SK-N-SH (cell line): ENCODE measurements around the gene OGG1. TPM values are rescaled to one million over a fixed set of nuclear protein-coding genes. Genes with fewer than 3 reads are reported as not detected.
A peak's percentile ranks its signal among the peaks of the same experiment; 100 is the strongest.

Source experiments
- CTCF ChIA-PET: fragments of 300-600, 350-600 bp; formaldehyde crosslinking; extraction: SDS; loops from one replicate; lab custom pipeline; 2021; lab: Yijun Ruan, JAX
- POLR2A ChIA-PET: fragments of 350-600 bp; sonication (Branson Sonifier 250); formaldehyde crosslinking; extraction: SDS; loops from one replicate; lab custom pipeline; 2020; ENCODE audit warnings: antibody characterized with exemption, inconsistent platforms; lab: Yijun Ruan, JAX
- DNase-seq: peaks from one replicate; pipeline ENCODE4 v3.0.0; 2012
- H2AFZ ChIP-seq: fragments of 200-600 bp; sonication (generic); 2 replicates; pipeline ENCODE4 v1.8.1; 2016; ENCODE audit warnings: antibody characterized with exemption, mild to moderate bottlenecking, low read depth
- H3F3A ChIP-seq: fragments of 200-600 bp; sonication (generic); replicated peaks from 2 replicates; pipeline ENCODE3; 2016; ENCODE audit warnings: antibody characterized with exemption, mild to moderate bottlenecking; ENCODE audit not compliant: insufficient read depth
- H3K27ac ChIP-seq, 2 experiments: fragments of 200-500 bp in 1 of 2; fragments of 200-600 bp in 1 of 2; sonication (Bioruptor generic) in 1 of 2; sonication (generic), shearing (Covaris generic) in 1 of 2; 2 replicates each; pipeline versions ENCODE4 v1.5.1 to v1.6.1; 2014 to 2016; ENCODE audit warnings: low read depth in 2 of 2, inconsistent platforms in 1 of 2, low read length in 1 of 2, mild to moderate bottlenecking in 1 of 2, mixed read lengths in 1 of 2
- H3K27me3 ChIP-seq: fragments of 200-600 bp; sonication (generic), shearing (Covaris generic); 2 replicates; pipeline ENCODE4 v1.6.1; 2016; ENCODE audit warnings: mixed run types; ENCODE audit not compliant: insufficient read depth
- H3K36me3 ChIP-seq, 2 experiments: fragments of 200-500 bp in 1 of 2; fragments of 200-600 bp in 1 of 2; sonication (Bioruptor generic) in 1 of 2; sonication (generic) in 1 of 2; replicated peaks in 1 of 2; 2 replicates each; pipeline versions ENCODE3 to v1.5.1; 2014 to 2016; ENCODE audit warnings: low read length in 1 of 2, mild to moderate bottlenecking in 1 of 2; ENCODE audit not compliant: insufficient read depth in 2 of 2, control insufficient read depth in 1 of 2
- H3K4me1 ChIP-seq, 2 experiments: fragments of 200-500 bp in 1 of 2; fragments of 200-600 bp in 1 of 2; sonication (Bioruptor generic) in 1 of 2; sonication (generic), shearing (Covaris generic) in 1 of 2; 2 replicates each; pipeline versions ENCODE4 v1.5.1 to v1.6.1; 2014 to 2016; ENCODE audit warnings: low read depth in 1 of 2, low read length in 1 of 2, mixed run types in 1 of 2; ENCODE audit not compliant: insufficient read depth in 2 of 2, control insufficient read depth in 1 of 2
- H3K4me2 ChIP-seq: fragments of 200-600 bp; sonication (generic), shearing (Covaris generic); 2 replicates; pipeline ENCODE4 v1.6.1; 2017; ENCODE audit warnings: mixed run types
- H3K4me3 ChIP-seq, 2 experiments: fragments of 200-500 bp in 1 of 2; fragments of 200-600 bp in 1 of 2; sonication (Bioruptor generic) in 1 of 2; sonication (generic), shearing (Covaris generic) in 1 of 2; 2 replicates each; pipeline versions ENCODE4 v1.5.1 to v1.8.1; 2014 to 2016; ENCODE audit warnings: low read depth in 2 of 2, inconsistent platforms in 1 of 2, low read length in 1 of 2, mild to moderate bottlenecking in 1 of 2, mixed read lengths in 1 of 2, moderate library complexity in 1 of 2
- H3K79me2 ChIP-seq: fragments of 200-600 bp; sonication (generic); 2 replicates; pipeline ENCODE4 v1.8.1; 2017; ENCODE audit warnings: mild to moderate bottlenecking; ENCODE audit not compliant: insufficient read depth
- H3K9ac ChIP-seq: fragments of 200-600 bp; sonication (generic); 2 replicates; pipeline ENCODE4 v1.6.1; 2017; ENCODE audit warnings: mixed run types
- H3K9me2 ChIP-seq: fragments of 200-600 bp; sonication (generic); 2 replicates; pipeline ENCODE4 v1.6.1; 2017; ENCODE audit warnings: mixed run types
- H3K9me3 ChIP-seq: fragments of 200-600 bp; sonication (generic); 2 replicates; pipeline ENCODE4 v1.6.1; 2017; ENCODE audit warnings: mixed run types, mild to moderate bottlenecking, moderate library complexity
- H4K20me1 ChIP-seq: fragments of 200-600 bp; sonication (generic); 2 replicates; pipeline ENCODE4 v1.6.1; 2017; ENCODE audit warnings: mild to moderate bottlenecking, mixed run types; ENCODE audit not compliant: insufficient read depth
- EZH2phosphoT487 ChIP-seq: fragments of 200-600 bp; sonication (generic); IDR thresholded peaks from 2 replicates; pipeline ENCODE4 v1.6.1; 2017; ENCODE audit warnings: low read depth, mixed run types, mild to moderate bottlenecking, antibody characterized with exemption, moderate library complexity, borderline replicate concordance
- JUND ChIP-seq: IDR thresholded peaks from 2 replicates; pipeline ENCODE4 v1.4.0; 2012
- RCOR1 ChIP-seq: fragments of 150-350 bp; IDR thresholded peaks from 2 replicates; pipeline ENCODE4 v1.6.1; 2017; ENCODE audit warnings: antibody characterized with exemption, low read length
- RFX5 ChIP-seq: IDR thresholded peaks from 2 replicates; pipeline ENCODE4 v1.6.1; 2012; ENCODE audit warnings: mild to moderate bottlenecking, improper control_type of control experiment, low read length
- RXRA ChIP-seq: IDR thresholded peaks from 2 replicates; pipeline ENCODE4 v1.4.0; 2012; ENCODE audit warnings: low read depth, mild to moderate bottlenecking, borderline replicate concordance
- SMC3 ChIP-seq: IDR thresholded peaks from 2 replicates; pipeline ENCODE4 v1.6.1; 2012; ENCODE audit warnings: low read depth, low read length, improper control_type of control experiment
- TAF1 ChIP-seq: IDR thresholded peaks from 2 replicates; pipeline ENCODE4 v1.6.1; 2012; ENCODE audit warnings: low read depth, mild to moderate bottlenecking, low read length, moderate library complexity, borderline replicate concordance
- TCF12 ChIP-seq: IDR thresholded peaks from 2 replicates; pipeline ENCODE4 v1.4.0; 2012
- WGBS: methylation state at CpG from one replicate; pipeline ENCODE4 v1.1.6; 2017; ENCODE audit warnings: low lambda C conversion rate; 5-methylcytosine and 5-hydroxymethylcytosine counted together
- polyA plus RNA-seq, 3 experiments: library from polyadenylated mRNA; depleted of rRNA; stranded (reverse); fragments of >200 nt; gene quantifications; 2 replicates each; pipeline ENCODE4 v1.2.3, GENCODE V29; 2012
- TF ChIP-seq, protein P1 (sequence below): fragments of 200-600 bp; sonication (generic); IDR thresholded peaks from 2 replicates; pipeline ENCODE4 v1.6.1; 2017; ENCODE audit warnings: antibody characterized with exemption, mild to moderate bottlenecking, moderate library complexity
- TF ChIP-seq, protein P2 (sequence below): IDR thresholded peaks from 2 replicates; pipeline ENCODE4 v1.6.1; 2012; ENCODE audit warnings: mild to moderate bottlenecking, low read depth, low read length, moderate library complexity
- TF ChIP-seq, protein P3 (sequence below): IDR thresholded peaks from 2 replicates; pipeline ENCODE4 v1.4.0; 2012; ENCODE audit warnings: low read depth, borderline replicate concordance

The OGG1 gene
- polyA plus RNA-seq, 1 of the 3 experiments (the other 2 are of a cell fraction), result 26.8 TPM

DNA sequence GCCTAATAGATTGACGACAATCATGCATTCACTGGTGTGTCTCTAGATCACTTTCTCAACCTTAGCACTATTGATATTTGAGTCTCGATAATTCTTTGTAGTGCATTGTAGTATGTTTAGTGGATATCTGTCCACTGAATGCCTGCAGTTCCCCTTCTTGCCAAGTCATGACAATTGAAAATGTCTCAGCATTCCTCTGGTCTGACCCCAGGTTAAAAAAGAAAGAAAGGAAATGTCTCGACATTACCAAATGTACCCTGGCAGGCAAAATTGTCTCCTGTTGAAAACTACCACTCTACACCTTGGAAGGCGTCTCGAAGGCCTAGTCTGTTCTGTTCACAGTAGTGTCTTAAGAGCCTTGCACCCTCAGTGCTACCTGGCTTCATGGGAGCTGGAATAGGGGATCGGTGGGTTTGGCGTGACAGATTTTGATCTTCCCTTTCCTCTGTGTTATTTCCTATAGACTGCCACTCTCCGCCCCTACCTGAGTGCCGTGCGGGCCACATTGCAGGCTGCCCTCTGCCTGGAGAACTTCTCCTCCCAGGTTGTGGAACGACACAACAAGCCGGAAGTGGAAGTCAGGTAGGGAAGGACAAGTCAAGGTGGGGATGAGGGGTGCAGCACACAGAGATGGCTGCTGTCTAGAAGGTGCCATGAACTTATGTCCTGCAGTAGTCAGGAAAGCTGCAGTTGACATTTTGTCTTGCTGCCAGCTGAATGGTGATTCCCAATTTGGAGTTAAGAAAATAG lies 47.6 kb downstream of the OGG1 start:
- H3K79me2 ChIP-seq, result peaks cover 72% of the 10 kb centered on the region
- H3K27ac ChIP-seq, result no peak overlapping the region
- ChIA-PET CTCF (interaction anchor here (0.8 kb wide), 1 partner anchor 12 kb away, joined by 3 read pairs; no protein-coding TSS in a partner anchor), POLR2A (no interaction called here)
- no peak overlapping the region for H2AFZ ChIP-seq
- DNase-seq, result no peak
- no peak overlapping the region for H3K4me2 ChIP-seq
- peaks cover 43 to 67% of the 10 kb centered on the region in 2 experiments for H3K36me3 ChIP-seq
- H3K9ac ChIP-seq, result no peak overlapping the region
- WGBS, result 94% methylated on average over 12 of the region's 12 CpGs
- TF ChIP-seq RXRA (no peak), TAF1 (no peak), TCF12 (no peak), EZH2phosphoT487 (no peak), RCOR1 (no peak), JUND (no peak)
- no peak overlapping the region for H3K4me3 ChIP-seq
- no peaks in the 10 kb centered on the region for H3K27me3 ChIP-seq
- H3K9me2 ChIP-seq, result no peaks in the 10 kb centered on the region
- no peaks in the 10 kb centered on the region for H3K9me3 ChIP-seq
- peaks cover 0 to 2% of the 10 kb centered on the region in 2 experiments; a peak in 1 of 4 replicates for H3K4me1 ChIP-seq
- no peaks in the 10 kb centered on the region for H3F3A ChIP-seq
- peaks cover 17% of the 10 kb centered on the region; the same call in 1 of the 2 replicates for H4K20me1 ChIP-seq

GRCh38 chr3:9800529-9800928 lies 50.8 kb downstream of the OGG1 start:
- TF ChIP-seq, protein P1, sequence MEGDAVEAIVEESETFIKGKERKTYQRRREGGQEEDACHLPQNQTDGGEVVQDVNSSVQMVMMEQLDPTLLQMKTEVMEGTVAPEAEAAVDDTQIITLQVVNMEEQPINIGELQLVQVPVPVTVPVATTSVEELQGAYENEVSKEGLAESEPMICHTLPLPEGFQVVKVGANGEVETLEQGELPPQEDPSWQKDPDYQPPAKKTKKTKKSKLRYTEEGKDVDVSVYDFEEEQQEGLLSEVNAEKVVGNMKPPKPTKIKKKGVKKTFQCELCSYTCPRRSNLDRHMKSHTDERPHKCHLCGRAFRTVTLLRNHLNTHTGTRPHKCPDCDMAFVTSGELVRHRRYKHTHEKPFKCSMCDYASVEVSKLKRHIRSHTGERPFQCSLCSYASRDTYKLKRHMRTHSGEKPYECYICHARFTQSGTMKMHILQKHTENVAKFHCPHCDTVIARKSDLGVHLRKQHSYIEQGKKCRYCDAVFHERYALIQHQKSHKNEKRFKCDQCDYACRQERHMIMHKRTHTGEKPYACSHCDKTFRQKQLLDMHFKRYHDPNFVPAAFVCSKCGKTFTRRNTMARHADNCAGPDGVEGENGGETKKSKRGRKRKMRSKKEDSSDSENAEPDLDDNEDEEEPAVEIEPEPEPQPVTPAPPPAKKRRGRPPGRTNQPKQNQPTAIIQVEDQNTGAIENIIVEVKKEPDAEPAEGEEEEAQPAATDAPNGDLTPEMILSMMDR, result peak; percentile 46
- no peak for TF ChIP-seq TAF1
- ChIA-PET CTCF (interaction anchor here (1.0 to 1.2 kb wide), 2 partner anchors 9 to 10 kb away, joined by 3 to 4 read pairs; no protein-coding TSS in a partner anchor), POLR2A (no interaction called here)
- Histone ChIP-seq H2AFZ (no peak overlapping the region), H4K20me1 (peaks cover 17% of the 10 kb centered on the region; the same call in 1 of the 2 replicates), H3K79me2 (peaks cover 52% of the 10 kb centered on the region), H3K4me1 (no peaks in the 10 kb centered on the region), H3K4me2 (no peak overlapping the region), H3K9me2 (no peaks in the 10 kb centered on the region), H3K36me3 (peaks cover 63 to 82% of the 10 kb centered on the region in 2 experiments), H3K27me3 (no peaks in the 10 kb centered on the region), H3K9ac (no peak overlapping the region), H3K4me3 (no peak overlapping the region), H3F3A (peaks cover 10% of the 10 kb centered on the region), H3K27ac (no peak overlapping the region), H3K9me3 (no peaks in the 10 kb centered on the region)
- 93% methylated on average over 5 of the region's 5 CpGs for WGBS
- no peak for DNase-seq

DNA sequence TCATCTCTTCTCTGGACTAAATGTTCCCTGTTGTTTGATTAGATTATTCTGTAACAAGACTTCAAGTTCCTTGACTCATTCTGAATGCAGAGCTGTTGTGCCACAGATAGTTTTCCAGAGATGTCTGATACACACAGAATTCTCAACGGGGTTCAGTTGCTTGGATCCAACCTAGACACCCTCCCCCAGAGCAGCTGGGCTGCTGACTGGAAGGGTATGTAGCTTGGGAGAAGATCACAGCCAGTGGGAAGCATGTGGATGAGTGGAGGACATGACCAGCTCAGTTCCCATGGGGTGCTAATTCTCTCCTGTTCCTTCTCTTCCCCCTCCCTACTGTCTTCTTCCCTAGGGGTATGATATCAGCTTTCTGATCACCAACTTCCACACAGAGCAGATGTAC lies 53.7 kb downstream of the OGG1 start:
- Histone ChIP-seq H3K9me3 (no peaks in the 10 kb centered on the region), H3K27ac (no peak overlapping the region), H3K36me3 (peaks cover 67 to 71% of the 10 kb centered on the region in 2 experiments), H3K4me3 (no peak overlapping the region), H3F3A (peaks cover 31% of the 10 kb centered on the region), H4K20me1 (no peaks in the 10 kb centered on the region), H3K27me3 (no peaks in the 10 kb centered on the region), H2AFZ (no peak overlapping the region), H3K4me2 (no peak overlapping the region), H3K4me1 (peaks cover 0 to under 1% of the 10 kb centered on the region in 2 experiments; a peak in 1 of 4 replicates), H3K9me2 (no peaks in the 10 kb centered on the region), H3K79me2 (peaks cover 23% of the 10 kb centered on the region; the same call in 1 of the 2 replicates), H3K9ac (no peak overlapping the region)
- WGBS, result 40% methylated on average over 1 of the region's 1 CpG
- ChIA-PET CTCF (no interaction called here), POLR2A (no interaction called here)
- no peak for DNase-seq
- TF ChIP-seq RCOR1, result no peak
- TF ChIP-seq SMC3, result no peak
- TF ChIP-seq, protein P2, sequence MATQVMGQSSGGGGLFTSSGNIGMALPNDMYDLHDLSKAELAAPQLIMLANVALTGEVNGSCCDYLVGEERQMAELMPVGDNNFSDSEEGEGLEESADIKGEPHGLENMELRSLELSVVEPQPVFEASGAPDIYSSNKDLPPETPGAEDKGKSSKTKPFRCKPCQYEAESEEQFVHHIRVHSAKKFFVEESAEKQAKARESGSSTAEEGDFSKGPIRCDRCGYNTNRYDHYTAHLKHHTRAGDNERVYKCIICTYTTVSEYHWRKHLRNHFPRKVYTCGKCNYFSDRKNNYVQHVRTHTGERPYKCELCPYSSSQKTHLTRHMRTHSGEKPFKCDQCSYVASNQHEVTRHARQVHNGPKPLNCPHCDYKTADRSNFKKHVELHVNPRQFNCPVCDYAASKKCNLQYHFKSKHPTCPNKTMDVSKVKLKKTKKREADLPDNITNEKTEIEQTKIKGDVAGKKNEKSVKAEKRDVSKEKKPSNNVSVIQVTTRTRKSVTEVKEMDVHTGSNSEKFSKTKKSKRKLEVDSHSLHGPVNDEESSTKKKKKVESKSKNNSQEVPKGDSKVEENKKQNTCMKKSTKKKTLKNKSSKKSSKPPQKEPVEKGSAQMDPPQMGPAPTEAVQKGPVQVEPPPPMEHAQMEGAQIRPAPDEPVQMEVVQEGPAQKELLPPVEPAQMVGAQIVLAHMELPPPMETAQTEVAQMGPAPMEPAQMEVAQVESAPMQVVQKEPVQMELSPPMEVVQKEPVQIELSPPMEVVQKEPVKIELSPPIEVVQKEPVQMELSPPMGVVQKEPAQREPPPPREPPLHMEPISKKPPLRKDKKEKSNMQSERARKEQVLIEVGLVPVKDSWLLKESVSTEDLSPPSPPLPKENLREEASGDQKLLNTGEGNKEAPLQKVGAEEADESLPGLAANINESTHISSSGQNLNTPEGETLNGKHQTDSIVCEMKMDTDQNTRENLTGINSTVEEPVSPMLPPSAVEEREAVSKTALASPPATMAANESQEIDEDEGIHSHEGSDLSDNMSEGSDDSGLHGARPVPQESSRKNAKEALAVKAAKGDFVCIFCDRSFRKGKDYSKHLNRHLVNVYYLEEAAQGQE, result no peak
- no peak for TF ChIP-seq RFX5
- no peak for TF ChIP-seq TCF12
- no peak for TF ChIP-seq TAF1
- TF ChIP-seq, protein P3, sequence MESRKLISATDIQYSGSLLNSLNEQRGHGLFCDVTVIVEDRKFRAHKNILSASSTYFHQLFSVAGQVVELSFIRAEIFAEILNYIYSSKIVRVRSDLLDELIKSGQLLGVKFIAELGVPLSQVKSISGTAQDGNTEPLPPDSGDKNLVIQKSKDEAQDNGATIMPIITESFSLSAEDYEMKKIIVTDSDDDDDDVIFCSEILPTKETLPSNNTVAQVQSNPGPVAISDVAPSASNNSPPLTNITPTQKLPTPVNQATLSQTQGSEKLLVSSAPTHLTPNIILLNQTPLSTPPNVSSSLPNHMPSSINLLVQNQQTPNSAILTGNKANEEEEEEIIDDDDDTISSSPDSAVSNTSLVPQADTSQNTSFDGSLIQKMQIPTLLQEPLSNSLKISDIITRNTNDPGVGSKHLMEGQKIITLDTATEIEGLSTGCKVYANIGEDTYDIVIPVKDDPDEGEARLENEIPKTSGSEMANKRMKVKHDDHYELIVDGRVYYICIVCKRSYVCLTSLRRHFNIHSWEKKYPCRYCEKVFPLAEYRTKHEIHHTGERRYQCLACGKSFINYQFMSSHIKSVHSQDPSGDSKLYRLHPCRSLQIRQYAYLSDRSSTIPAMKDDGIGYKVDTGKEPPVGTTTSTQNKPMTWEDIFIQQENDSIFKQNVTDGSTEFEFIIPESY, result no peak
